ENCODE data around the gene FALEC.

Gene FALEC

GRCh38 chr1:150514913-150515327 is 632 bp upstream of the FALEC start:
- no peak for DNase-seq (ENCODE audit: low read depth)
- TF ChIP-seq, protein P1, sequence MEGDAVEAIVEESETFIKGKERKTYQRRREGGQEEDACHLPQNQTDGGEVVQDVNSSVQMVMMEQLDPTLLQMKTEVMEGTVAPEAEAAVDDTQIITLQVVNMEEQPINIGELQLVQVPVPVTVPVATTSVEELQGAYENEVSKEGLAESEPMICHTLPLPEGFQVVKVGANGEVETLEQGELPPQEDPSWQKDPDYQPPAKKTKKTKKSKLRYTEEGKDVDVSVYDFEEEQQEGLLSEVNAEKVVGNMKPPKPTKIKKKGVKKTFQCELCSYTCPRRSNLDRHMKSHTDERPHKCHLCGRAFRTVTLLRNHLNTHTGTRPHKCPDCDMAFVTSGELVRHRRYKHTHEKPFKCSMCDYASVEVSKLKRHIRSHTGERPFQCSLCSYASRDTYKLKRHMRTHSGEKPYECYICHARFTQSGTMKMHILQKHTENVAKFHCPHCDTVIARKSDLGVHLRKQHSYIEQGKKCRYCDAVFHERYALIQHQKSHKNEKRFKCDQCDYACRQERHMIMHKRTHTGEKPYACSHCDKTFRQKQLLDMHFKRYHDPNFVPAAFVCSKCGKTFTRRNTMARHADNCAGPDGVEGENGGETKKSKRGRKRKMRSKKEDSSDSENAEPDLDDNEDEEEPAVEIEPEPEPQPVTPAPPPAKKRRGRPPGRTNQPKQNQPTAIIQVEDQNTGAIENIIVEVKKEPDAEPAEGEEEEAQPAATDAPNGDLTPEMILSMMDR (IDR thresholded peaks at IDR 0.05; ENCODE audit: control insufficient read depth, insufficient read depth, low read depth, low read length, missing control alignments) = no peak
- H3K4me3 ChIP-seq (ENCODE audit: control insufficient read depth, low read depth, low read length) = peak overlapping the region; percentile 74

DNA sequence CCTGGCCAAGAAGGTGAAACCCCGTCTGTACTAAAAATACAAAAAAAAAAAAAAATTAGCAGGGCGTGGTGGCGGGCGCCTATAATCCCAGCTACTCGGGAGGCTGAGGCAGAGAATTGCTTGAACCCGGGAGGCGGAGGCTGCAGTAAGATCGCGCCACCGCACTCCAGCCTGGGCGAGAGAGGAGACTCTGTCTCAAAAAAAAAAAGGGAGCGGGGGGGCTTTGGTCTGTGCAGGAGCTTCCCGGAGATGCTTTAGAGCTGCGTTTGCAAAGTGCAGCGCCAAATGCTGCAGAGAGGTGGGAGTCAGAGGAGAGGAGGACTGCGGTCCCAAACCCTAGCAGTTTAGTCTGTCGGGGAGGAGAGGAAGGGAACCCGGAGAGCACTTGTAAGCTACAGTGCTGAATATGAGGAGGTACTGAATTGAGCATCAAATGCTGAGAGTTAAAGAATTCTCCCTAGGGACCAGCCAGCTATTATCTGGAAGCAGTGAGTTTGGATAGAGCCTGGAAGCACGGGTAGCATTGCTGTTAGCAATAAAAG is 569 bp downstream of the FALEC start:
- peak overlapping the region; percentile 74 for H3K4me3 ChIP-seq (ENCODE audit: control insufficient read depth, low read depth, low read length)
- DNase-seq (ENCODE audit: low read depth) = no peak
- TF ChIP-seq, protein P1 (IDR thresholded peaks at IDR 0.05; ENCODE audit: control insufficient read depth, insufficient read depth, low read depth, low read length, missing control alignments) = peak; percentile 12

- TF ChIP-seq, protein P1 (IDR thresholded peaks at IDR 0.05; ENCODE audit: control insufficient read depth, insufficient read depth, low read depth, low read length, missing control alignments) = no peak
- DNase-seq (ENCODE audit: low read depth) = no peak
- H3K4me3 ChIP-seq (ENCODE audit: control insufficient read depth, low read depth, low read length) = no peak overlapping the region
Measured at GRCh38 chr1:150516616-150517015, 1.1 kb downstream of the FALEC start.

- no peak for DNase-seq (ENCODE audit: low read depth)
- no peak overlapping the region for H3K4me3 ChIP-seq (ENCODE audit: control insufficient read depth, low read depth, low read length)
- TF ChIP-seq, protein P1 (IDR thresholded peaks at IDR 0.05; ENCODE audit: control insufficient read depth, insufficient read depth, low read depth, low read length, missing control alignments) = no peak
Measured at GRCh38 chr1:150521196-150521968, 5.8 kb downstream of the FALEC start.

DNA sequence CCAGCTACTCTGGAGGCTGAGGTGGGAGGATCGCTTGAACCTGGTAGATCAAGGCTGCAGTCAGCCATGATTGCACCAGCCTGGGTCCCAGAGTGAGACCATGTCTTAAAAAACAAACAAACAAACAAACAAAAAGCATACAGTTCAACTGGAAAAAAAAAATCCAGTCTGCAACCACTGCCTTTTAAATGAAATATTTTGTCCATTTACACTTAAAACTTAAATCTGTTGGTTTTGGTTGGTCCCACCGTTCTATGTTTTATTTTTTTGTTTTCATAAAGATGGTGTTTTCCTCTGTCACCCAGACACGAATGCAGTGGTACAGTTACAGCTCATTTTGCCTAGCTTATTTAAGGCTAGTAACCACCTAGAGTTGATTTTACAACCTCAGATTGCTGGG is 9.8 kb downstream of the FALEC start:
- TF ChIP-seq, protein P1 (IDR thresholded peaks at IDR 0.05; ENCODE audit: control insufficient read depth, insufficient read depth, low read depth, low read length, missing control alignments) = no peak
- no peak for DNase-seq (ENCODE audit: low read depth)
- H3K4me3 ChIP-seq (ENCODE audit: control insufficient read depth, low read depth, low read length) = no peak overlapping the region

- TF ChIP-seq, protein P1 (IDR thresholded peaks at IDR 0.05; ENCODE audit: control insufficient read depth, insufficient read depth, low read depth, low read length, missing control alignments) = no peak
- no peak overlapping the region for H3K4me3 ChIP-seq (ENCODE audit: control insufficient read depth, low read depth, low read length)
- no peak for DNase-seq (ENCODE audit: low read depth)
Measured at GRCh38 chr1:150528196-150528595, 12.6 kb downstream of the FALEC start.
